Suppressor macrophage treated with lipopolysaccharide for 1 hour (primary cell): ENCODE data around the gene RNF217.
"Not testable (repeated sequence)": the region's sequence is repeated elsewhere in the genome, so short reads cannot be mapped to it uniquely, and the experiment has no call there.

ENCODE experiments used
- DNase-seq, 3 donors: peaks; one replicate each; pipeline ENCODE4 v3.0.0-alpha.2; 2020 to 2022

The RNF217 gene

GRCh38 chr6:124961777-124962638 is at the start of gene RNF217:
Gene RNF217, plus strand, starts transcription at chr6:124962437. Its CDS starts 108 bp downstream, at chr6:124962545.
- peak; percentile 45 to 69 (median 46) for DNase-seq

GRCh38 chr6:124913056-124913455 is 49.2 kb upstream of the RNF217 start:
- peak in 1 of 3 donors; percentile 10 for DNase-seq

GRCh38 chr6:124917769-124918168 is 44.5 kb upstream of the RNF217 start:
- no peak for DNase-seq

GRCh38 chr6:124919703-124920102 is 42.5 kb upstream of the RNF217 start:
- DNase-seq = not testable (repeated sequence)

- no peak for DNase-seq
Observed at GRCh38 chr6:124924333-124924759, 37.9 kb upstream of the RNF217 start.

- no peak for DNase-seq
Observed at GRCh38 chr6:124926435-124926834, 35.8 kb upstream of the RNF217 start.

- no peak for DNase-seq
Observed at GRCh38 chr6:124927806-124928205, 34.4 kb upstream of the RNF217 start.

- no peak for DNase-seq
Observed at GRCh38 chr6:124928851-124929250, 33.4 kb upstream of the RNF217 start.

GRCh38 chr6:124937645-124938044 is 24.6 kb upstream of the RNF217 start:
- no peak for DNase-seq

GRCh38 chr6:124941259-124941658 is 21.0 kb upstream of the RNF217 start:
- DNase-seq = no peak

GRCh38 chr6:124943658-124944057 is 18.6 kb upstream of the RNF217 start:
- DNase-seq = no peak

GRCh38 chr6:124947971-124948451 is 14.2 kb upstream of the RNF217 start:
- peak in 1 of 3 donors; percentile 27 for DNase-seq

GRCh38 chr6:124949706-124950105 is 12.5 kb upstream of the RNF217 start:
- DNase-seq = no peak

- no peak for DNase-seq
Observed at GRCh38 chr6:124953808-124954207, 8.4 kb upstream of the RNF217 start.

- no peak for DNase-seq
Observed at GRCh38 chr6:124955108-124955856, 7.0 kb upstream of the RNF217 start.

GRCh38 chr6:124956018-124956417 is 6.2 kb upstream of the RNF217 start:
- no peak for DNase-seq

GRCh38 chr6:124958149-124958548 is 4.1 kb upstream of the RNF217 start:
- no peak for DNase-seq

GRCh38 chr6:124958759-124959354 is 3.4 kb upstream of the RNF217 start:
- peak in 2 of 3 donors; percentile 11 to 67 for DNase-seq

- peak; percentile 39 to 71 (median 62) for DNase-seq
Observed at GRCh38 chr6:124960757-124961463, 1.3 kb upstream of the RNF217 start.

GRCh38 chr6:124961464-124961776 is 817 bp upstream of the RNF217 start:
- DNase-seq = no peak

- DNase-seq = peak; percentile 41 to 71 (median 52)
Observed at GRCh38 chr6:124962639-124963415, 590 bp downstream of the RNF217 start.

- DNase-seq = peak; percentile 24 to 43 (median 30)
Observed at GRCh38 chr6:124963416-124963785, 1.2 kb downstream of the RNF217 start.
